Right hindlimb (tissue), 1 donor: Measurements from ENCODE around the gene SLC30A3.

Experiments used
- DNase-seq: peaks from one replicate; pipeline ENCODE4 v3.0.0-alpha.2; 2018

The SLC30A3 gene

GRCh38 chr2:27256855-27257454, 5.9 kb downstream of the SLC30A3 start:
- no peak for DNase-seq

- no peak for DNase-seq
Observed at GRCh38 chr2:27255660-27256059, 7.2 kb downstream of the SLC30A3 start.

GRCh38 chr2:27255187-27255586, 7.7 kb downstream of the SLC30A3 start:
- no peak for DNase-seq

- no peak for DNase-seq
Observed at GRCh38 chr2:27251766-27252165, 11.1 kb downstream of the SLC30A3 start.

GRCh38 chr2:27250652-27251379, 12.0 kb downstream of the SLC30A3 start:
- no peak for DNase-seq

GRCh38 chr2:27249891-27250651, 12.8 kb downstream of the SLC30A3 start:
- DNase-seq, result no peak

GRCh38 chr2:27249159-27249890, 13.5 kb downstream of the SLC30A3 start:
- DNase-seq, result peak; percentile 7

GRCh38 chr2:27247893-27248292, 15.0 kb downstream of the SLC30A3 start:
- no peak for DNase-seq

- DNase-seq, result peak; percentile 24
Observed at GRCh38 chr2:27245626-27246025, 17.2 kb downstream of the SLC30A3 start.

GRCh38 chr2:27245116-27245515, 17.7 kb downstream of the SLC30A3 start:
- peak; percentile 5 for DNase-seq

GRCh38 chr2:27243391-27244130, 19.3 kb downstream of the SLC30A3 start:
- peak; percentile 25 for DNase-seq

GRCh38 chr2:27242614-27242951, 20.3 kb downstream of the SLC30A3 start:
- DNase-seq, result no peak

GRCh38 chr2:27241761-27242613, 20.9 kb downstream of the SLC30A3 start:
- DNase-seq, result no peak

- peak; percentile 0 for DNase-seq
Observed at GRCh38 chr2:27240406-27240805, 22.4 kb downstream of the SLC30A3 start.

- peak; percentile 9 for DNase-seq
Observed at GRCh38 chr2:27238976-27239375, 23.9 kb downstream of the SLC30A3 start.

GRCh38 chr2:27237341-27237945, 25.4 kb downstream of the SLC30A3 start:
- DNase-seq, result peak; percentile 9

- peak; percentile 3 for DNase-seq
Observed at GRCh38 chr2:27236626-27237025, 26.2 kb downstream of the SLC30A3 start.

GRCh38 chr2:27236136-27236535, 26.7 kb downstream of the SLC30A3 start:
- peak; percentile 8 for DNase-seq

GRCh38 chr2:27233341-27233740, 29.5 kb downstream of the SLC30A3 start:
- DNase-seq, result no peak

GRCh38 chr2:27231921-27232320, 30.9 kb downstream of the SLC30A3 start:
- no peak for DNase-seq

- DNase-seq, result no peak
Observed at GRCh38 chr2:27227501-27227900, 35.3 kb downstream of the SLC30A3 start.
